T-helper 9 cell (primary cell): ENCODE results near the gene PKP4.
"Not testable (repeated sequence)": the region's sequence is repeated elsewhere in the genome, so short reads cannot be mapped to it uniquely, and the experiment has no call there.

ENCODE experiments used
- DNase-seq: peaks from one replicate; pipeline ENCODE4 v3.0.0-alpha.2; 2020

Gene PKP4

DNA sequence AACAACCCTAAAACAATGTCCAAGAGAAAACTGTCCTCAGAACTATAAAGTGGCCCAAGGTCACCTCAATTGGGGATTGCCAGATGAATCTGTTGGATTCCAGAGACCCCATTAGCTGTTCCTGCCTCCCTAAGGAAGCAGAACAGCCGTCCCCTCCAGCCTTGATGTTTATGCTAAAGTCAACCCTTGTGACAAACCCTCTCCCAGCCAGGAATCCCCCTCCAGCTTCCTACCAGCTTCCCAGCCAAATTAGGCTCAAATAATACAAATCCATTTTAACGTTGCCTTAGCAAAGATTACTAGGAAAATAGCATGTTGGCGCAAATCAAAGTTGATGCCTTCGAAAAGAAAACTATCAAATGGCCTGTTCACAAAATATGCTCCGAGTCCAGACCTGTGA, 232.6 kb downstream of the PKP4 start:
- no peak for DNase-seq

DNA sequence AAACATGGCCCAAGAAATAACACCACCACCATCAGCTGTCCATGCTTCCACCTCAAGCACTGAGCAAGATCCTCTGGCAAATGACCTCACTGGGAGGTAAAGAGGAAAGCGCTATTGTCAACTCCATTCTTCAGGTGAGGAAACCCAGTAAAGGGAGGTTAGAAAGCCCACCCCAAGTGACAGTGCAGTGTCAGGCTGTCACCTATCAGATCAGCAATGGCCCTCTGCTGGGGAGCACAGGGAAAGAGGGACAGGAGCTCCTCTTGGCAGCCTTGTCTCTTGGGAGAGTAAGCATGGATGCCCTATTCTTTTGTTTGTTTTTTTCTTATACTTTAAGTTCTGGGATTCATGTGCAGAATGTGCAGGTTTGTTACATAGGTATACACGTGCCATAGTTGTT, 234.1 kb downstream of the PKP4 start:
- no peak for DNase-seq

GRCh38 chr2:158691619-158692018, 234.9 kb downstream of the PKP4 start:
- DNase-seq = no peak

- DNase-seq = no peak
These were observed 235.8 kb downstream of the PKP4 start for GRCh38 chr2:158692372-158693103.

DNA sequence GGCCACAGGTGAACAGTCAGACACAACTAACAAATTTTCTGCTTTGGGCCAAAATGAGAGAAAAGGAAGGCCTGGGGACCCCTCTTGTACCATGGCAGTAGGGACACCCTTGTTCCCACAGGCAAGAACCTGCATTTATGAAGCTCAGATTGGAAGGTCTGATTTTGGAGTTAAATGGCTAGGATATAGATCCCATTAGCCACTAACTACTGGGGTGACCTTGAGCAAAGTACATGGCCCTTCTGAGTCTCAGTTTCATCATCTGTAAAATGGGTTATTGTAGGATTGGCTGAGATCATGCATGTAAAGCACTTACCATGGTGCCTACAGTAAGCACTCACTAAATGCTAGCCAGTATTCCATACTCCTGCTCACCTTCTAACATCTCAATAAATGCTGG, 236.7 kb downstream of the PKP4 start:
- DNase-seq = no peak

- no peak for DNase-seq
These were observed 238.6 kb downstream of the PKP4 start for GRCh38 chr2:158695305-158695704.

- not testable (repeated sequence) for DNase-seq
These were observed 239.0 kb downstream of the PKP4 start for GRCh38 chr2:158695744-158696143.

DNA sequence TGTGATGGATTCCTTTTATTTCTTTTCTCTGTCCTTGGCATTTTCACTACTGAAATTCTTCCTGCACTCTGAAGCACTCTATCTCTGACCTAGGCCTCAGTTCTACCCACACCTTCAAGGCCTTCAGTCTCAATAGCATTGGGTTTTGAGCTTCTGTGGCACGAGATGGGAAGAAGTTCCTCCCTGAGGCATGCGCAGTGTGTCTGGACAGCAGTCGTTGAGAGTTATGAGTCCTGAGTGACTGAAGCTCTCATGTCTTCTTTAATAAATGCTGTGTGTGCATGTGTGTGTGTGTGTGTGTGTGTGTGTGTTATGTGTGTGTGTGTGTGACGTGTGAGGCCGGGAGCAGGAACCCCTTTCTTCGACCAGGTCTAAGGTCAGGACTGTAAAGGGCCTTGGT, 242.6 kb downstream of the PKP4 start:
- DNase-seq = no peak

- no peak for DNase-seq
These were observed 244.3 kb downstream of the PKP4 start for GRCh38 chr2:158701101-158701500.

DNA sequence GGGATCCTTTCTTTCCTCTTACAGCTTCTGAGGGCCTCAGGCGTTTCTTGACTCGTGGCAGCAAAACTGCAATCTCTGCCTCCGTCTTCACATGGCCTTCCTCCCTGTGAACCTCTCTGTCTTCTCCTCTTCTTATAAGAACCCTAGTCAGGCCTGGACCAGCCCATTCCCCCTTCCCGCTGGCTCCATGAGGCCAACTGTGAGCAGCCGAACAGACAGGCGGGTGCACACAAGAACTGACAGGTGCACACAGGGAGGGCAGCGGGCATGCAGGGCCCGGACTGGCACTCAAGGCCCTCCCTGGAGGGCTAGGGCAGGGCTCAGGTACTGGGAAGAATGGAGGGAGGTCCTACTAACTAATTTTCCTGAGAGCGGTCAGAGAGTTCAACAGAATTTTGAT, 246.0 kb downstream of the PKP4 start:
- no peak for DNase-seq

DNA sequence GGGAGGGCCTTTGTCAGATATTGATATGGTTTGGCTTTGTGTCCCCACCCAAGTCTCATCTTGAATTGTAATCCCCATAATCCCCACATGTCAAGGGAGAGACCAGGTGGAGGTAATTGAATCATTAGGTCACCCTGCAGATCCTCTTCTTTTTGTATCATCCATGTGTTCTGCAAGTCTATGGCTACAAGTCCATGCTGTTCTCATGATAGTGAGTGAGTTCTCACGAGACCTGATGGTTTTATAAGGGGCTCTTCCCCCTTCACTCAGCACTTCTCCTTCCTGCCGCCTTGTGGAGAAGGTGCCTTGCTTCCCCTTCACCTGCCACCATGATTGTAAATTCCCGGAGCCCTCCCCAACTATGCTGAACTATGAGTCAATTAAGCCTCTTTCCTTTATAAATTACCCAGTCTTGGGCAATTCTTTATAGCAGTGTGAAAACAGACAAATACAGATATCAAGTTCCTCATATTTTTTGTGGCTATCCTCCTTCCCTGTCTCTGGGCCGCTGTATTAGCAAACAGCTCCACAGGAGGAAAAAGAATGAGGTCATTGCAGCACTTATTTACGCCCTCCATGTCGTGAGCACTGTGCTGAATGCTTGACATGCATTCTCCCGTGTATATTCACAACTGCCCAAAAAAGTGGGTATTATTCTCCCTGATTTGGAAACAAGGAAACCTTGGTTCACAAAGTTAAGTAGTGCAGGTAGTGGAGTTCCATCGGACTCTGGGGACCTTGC, 248.1 kb downstream of the PKP4 start:
- not testable (repeated sequence) for DNase-seq

GRCh38 chr2:158712791-158713522, 256.2 kb downstream of the PKP4 start:
- DNase-seq = no peak

GRCh38 chr2:158713523-158714138, 256.9 kb downstream of the PKP4 start:
- DNase-seq = no peak

DNA sequence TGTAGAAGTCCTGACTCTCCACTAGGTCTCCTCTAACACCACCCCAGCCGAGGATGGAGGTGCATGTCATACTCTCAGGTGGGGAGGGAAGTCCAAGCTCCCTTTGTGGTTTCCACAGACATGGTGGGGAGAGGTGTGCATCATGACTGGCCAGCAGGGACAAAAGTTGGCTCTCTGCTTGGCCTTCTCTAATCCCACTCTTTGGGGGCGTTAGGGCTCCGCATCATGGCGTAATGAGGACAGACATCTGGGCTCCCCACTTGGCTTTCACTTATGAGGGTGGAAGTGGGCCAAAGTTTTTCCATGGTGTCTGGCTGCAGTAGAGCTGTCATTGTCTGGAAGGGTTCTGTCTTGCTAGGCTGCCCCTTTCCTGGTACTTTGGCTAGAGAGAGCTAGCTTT, 257.7 kb downstream of the PKP4 start:
- DNase-seq = no peak

- DNase-seq = no peak
These were observed 258.6 kb downstream of the PKP4 start for GRCh38 chr2:158715357-158715756.

DNA sequence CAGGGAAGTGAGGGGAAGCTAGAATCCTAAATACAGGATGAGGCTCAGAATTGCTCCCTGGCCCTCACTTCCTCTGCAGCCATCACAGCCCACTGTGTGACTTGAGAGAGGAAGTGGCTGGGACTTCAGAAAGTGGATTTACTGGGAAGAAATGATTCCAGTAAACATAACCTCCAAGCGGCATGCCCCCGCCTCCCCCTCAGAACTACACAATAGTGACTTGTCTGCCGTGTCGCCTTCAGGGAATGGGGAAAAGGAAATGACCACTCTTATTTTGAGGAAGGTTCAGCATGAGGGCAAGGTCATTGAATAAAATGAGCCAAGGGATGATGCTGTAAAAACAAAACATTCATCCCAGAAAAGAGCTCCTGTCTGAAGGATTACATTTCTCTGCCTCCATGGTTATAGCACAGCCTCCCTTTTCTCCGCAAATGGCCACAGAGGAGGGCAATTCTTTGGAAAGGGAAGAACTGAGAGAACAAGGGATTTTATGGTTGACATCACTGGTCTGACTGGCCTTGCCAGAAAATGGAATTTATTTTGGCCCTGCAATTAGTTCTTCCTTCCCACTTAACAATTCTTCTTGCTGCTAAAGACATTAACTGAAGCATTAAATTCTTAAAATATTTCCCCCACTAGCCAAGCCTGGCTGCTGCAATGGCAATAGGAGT, 259.5 kb downstream of the PKP4 start:
- DNase-seq = no peak

DNA sequence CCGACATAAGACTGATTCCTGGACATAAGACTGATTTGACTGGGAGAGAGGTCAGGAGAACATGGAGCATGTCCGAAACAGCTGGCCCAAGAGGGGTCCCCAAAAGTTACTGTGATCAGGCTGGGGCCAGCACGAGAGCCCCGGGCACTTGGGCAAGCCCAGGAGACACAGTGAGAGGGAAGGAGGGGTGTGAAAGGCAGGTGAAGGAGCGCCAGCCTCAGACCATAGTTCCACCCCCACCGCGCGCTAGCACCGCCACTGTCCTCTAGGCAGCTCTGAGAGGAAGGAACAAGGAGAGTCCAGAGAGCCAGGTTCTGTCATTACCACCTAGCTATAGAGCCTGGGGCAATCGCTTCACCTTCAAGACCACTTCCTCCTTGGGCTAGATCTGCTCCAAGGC, 260.2 kb downstream of the PKP4 start:
- no peak for DNase-seq

GRCh38 chr2:158717366-158718195, 260.8 kb downstream of the PKP4 start:
- no peak for DNase-seq

DNA sequence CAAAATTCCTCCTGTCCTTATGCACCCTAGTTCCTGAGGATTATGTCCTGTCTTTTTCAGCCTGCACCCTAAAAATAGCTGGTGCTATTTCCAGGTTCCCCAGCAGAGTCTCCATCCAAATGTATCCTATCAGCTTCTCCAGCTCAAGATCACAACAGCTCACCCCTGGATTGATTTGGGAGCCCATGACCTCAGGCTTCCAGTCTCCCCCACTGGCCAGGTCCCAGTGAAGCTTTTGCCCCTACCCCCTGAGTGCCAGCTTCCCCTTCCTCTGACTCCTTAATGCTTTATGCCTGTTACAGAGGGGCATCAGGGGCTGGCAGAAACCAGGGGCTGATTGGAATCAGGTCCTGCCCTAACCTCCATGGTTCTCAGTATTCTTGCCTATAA, 261.4 kb downstream of the PKP4 start:
- no peak for DNase-seq

- DNase-seq = no peak
These were observed 262.1 kb downstream of the PKP4 start for GRCh38 chr2:158718851-158719250.

DNA sequence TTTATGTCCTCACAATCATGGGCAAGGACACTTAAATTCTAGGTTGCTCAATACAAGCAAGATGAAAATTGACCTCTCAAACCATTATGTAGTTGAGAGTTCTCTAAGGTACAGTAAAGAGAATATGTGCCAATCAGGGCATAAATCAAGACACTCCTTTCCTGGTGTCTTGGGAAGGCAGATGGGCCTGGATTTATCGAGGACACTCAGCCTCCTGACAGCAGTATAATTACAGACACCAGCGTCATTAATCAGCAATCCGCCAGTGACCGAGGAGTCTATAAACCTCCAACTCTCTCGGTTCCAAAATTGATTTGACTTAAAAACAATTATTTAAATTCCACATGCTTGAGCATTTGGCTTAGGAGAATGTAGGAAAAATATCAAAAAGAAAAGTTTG, 262.7 kb downstream of the PKP4 start:
- DNase-seq = no peak
